Keratinocyte (primary cell): ENCODE results near the gene ZNF425. TPM values are rescaled to one million over a fixed set of nuclear protein-coding genes. Genes with fewer than 3 reads are reported as not detected.
A peak's percentile ranks its signal among the peaks of the same experiment; 100 is the strongest.

Experiments used
- DNase-seq: peaks from one replicate; pipeline ENCODE4 v3.0.0-alpha.2; 2011; ENCODE audit warnings: low read depth, missing footprints, low spot score
- FAIRE-seq: peaks from 2 replicates; lab custom pipeline; 2011; peaks lifted over from hg19 to GRCh38; lab: Jason Lieb, UNC
- H2AFZ ChIP-seq: 2 replicates; pipeline ENCODE4 v1.6.0; 2012; ENCODE audit warnings: low read length, control low read depth, inconsistent platforms; ENCODE audit not compliant: control insufficient read depth
- H3K27ac ChIP-seq: 2 replicates; pipeline ENCODE4 v1.5.1; 2011; ENCODE audit warnings: low read length; ENCODE audit not compliant: control insufficient read depth, insufficient read depth
- H3K27me3 ChIP-seq: 3 replicates; pipeline ENCODE4 v1.6.0; 2011; ENCODE audit warnings: low read length; ENCODE audit not compliant: control insufficient read depth, insufficient read depth; ENCODE audit errors: extremely low read depth
- H3K36me3 ChIP-seq, 2 experiments: 2 replicates in 1 of 2; 3 replicates in 1 of 2; pipeline ENCODE4 v1.5.1; 2011; ENCODE audit warnings: low read length in 2 of 2, mild to moderate bottlenecking in 1 of 2; ENCODE audit not compliant: control insufficient read depth in 2 of 2, insufficient read depth in 2 of 2; ENCODE audit errors: extremely low read depth in 1 of 2
- H3K4me1 ChIP-seq: 3 replicates; pipeline ENCODE4 v1.5.1; 2011; ENCODE audit warnings: low read length; ENCODE audit not compliant: control insufficient read depth, insufficient read depth; ENCODE audit errors: extremely low read depth
- H3K4me2 ChIP-seq: 3 replicates; pipeline ENCODE4 v1.6.0; 2011; ENCODE audit warnings: low read depth, low read length; ENCODE audit not compliant: control insufficient read depth, insufficient read depth; ENCODE audit errors: extremely low read depth
- H3K4me3 ChIP-seq, 3 experiments: fragments of 200-600 bp in 1 of 3; sonication (generic) in 1 of 3; 2 replicates in 2 of 3; 3 replicates in 1 of 3; pipeline ENCODE4 v1.5.1; 2011 to 2016; ENCODE audit warnings: low read length in 3 of 3, mild to moderate bottlenecking in 3 of 3, control low read depth in 2 of 3, inconsistent platforms in 1 of 3, low read depth in 1 of 3, mixed read lengths in 1 of 3, mixed run types in 1 of 3, moderate library complexity in 1 of 3; ENCODE audit not compliant: control insufficient read depth in 2 of 3, insufficient read depth in 2 of 3; ENCODE audit errors: extremely low read depth in 1 of 3
- H3K79me2 ChIP-seq: 2 replicates; pipeline ENCODE4 v1.6.0; 2012; ENCODE audit warnings: low read length; ENCODE audit not compliant: control insufficient read depth, insufficient read depth
- H3K9ac ChIP-seq: 3 replicates; pipeline ENCODE4 v1.6.0; 2011; ENCODE audit warnings: low read length; ENCODE audit not compliant: control insufficient read depth, insufficient read depth; ENCODE audit errors: extremely low read depth
- H3K9me1 ChIP-seq: 3 replicates; pipeline ENCODE4 v1.6.0; 2011; ENCODE audit warnings: low read length; ENCODE audit not compliant: control insufficient read depth, insufficient read depth; ENCODE audit errors: extremely low read depth
- H3K9me3 ChIP-seq: 2 replicates; pipeline ENCODE4 v1.5.1; 2012; ENCODE audit warnings: low read depth, low read length; ENCODE audit not compliant: control insufficient read depth
- H4K20me1 ChIP-seq: 3 replicates; pipeline ENCODE4 v1.6.0; 2011; ENCODE audit warnings: low read length; ENCODE audit not compliant: control insufficient read depth, insufficient read depth; ENCODE audit errors: extremely low read depth
- CTCF ChIP-seq, 3 experiments: IDR thresholded peaks in 1 of 3; conservative IDR thresholded peaks in 1 of 3; optimal IDR thresholded peaks in 1 of 3; 2 replicates in 2 of 3; 3 replicates in 1 of 3; pipeline versions ENCODE3 to v1.5.1; 2011; ENCODE audit warnings: low read length in 3 of 3, mild to moderate bottlenecking in 3 of 3, moderate library complexity in 2 of 3, control low read depth in 1 of 3, inconsistent platforms in 1 of 3; ENCODE audit not compliant: insufficient read depth in 2 of 3; ENCODE audit errors: extremely low read depth in 1 of 3
- EZH2 ChIP-seq: IDR thresholded peaks from one replicate; pipeline ENCODE4 v1.6.1; 2012; ENCODE audit warnings: inconsistent platforms, mild to moderate bottlenecking, low read length, moderate library complexity
- dilution Hi-C: fragments of 300-500 bp; cut with MboI; formaldehyde crosslinking; loops from one replicate; pipeline ENCODE4 v1.7.0; 2020; ENCODE audit warnings: low sequenced_read_pairs; ENCODE audit not compliant: extremely low pct_ligation_motif_present
- polyA plus RNA-seq, 5 experiments: library from polyadenylated mRNA; depleted of rRNA in 3 of 5; stranded (reverse) in 3 of 5; stranded (forward) in 1 of 5; unstranded in 1 of 5; fragments of >200 nt; gene quantifications; 1 replicate in 1 of 5; 2 replicates in 3 of 5; 3 replicates in 1 of 5; pipeline versions ENCODE4 v1.2.1 to v1.2.3, GENCODE V29; 2011 to 2012; ENCODE audit warnings: missing spikeins in 2 of 5, low read depth in 1 of 5, low replicate concordance in 1 of 5

The ZNF425 gene
- polyA plus RNA-seq, 1 donor (not counting 4 experiments of a cell fraction or from before 2014, with no cell fraction given), result 1.8 TPM

- H3K79me2 ChIP-seq, result no peaks in the 10 kb centered on the region
- dilution Hi-C loops, result no loop called here
- no peak overlapping the region for H3K9ac ChIP-seq
- no peaks in the 10 kb centered on the region for H3K27me3 ChIP-seq
- H3K36me3 ChIP-seq, result peaks cover 22 to 23% of the 10 kb centered on the region in 2 experiments
- no peaks in the 10 kb centered on the region for H3K9me3 ChIP-seq
- no peak for FAIRE-seq
- peaks cover 16% of the 10 kb centered on the region for H3K4me1 ChIP-seq
- no peaks in the 10 kb centered on the region for H4K20me1 ChIP-seq
- no peak overlapping the region for H2AFZ ChIP-seq
- no peak for DNase-seq
- no peaks in the 10 kb centered on the region for H3K9me1 ChIP-seq
- no peak overlapping the region for H3K4me2 ChIP-seq
- no peak overlapping the region for H3K4me3 ChIP-seq
- TF ChIP-seq EZH2 (no peak), CTCF (optimal IDR thresholded peaks at IDR 0.05 in 1 of 3, IDR thresholded peaks at IDR 0.05 in 1 of 3, conservative IDR thresholded peaks at IDR 0.05 in 1 of 3; ENCODE audit: extremely low read depth in 1 of 3, insufficient read depth in 2 of 3, low read length in 3 of 3) (no peak)
- peak overlapping the region; percentile 40 for H3K27ac ChIP-seq
These were observed 50.8 kb downstream of the ZNF425 start for GRCh38 chr7:149075286-149075685.

GRCh38 chr7:149074116-149074885, 51.8 kb downstream of the ZNF425 start:
- peak overlapping the region; percentile 51 for H2AFZ ChIP-seq
- H3K4me1 ChIP-seq, result peaks cover 16% of the 10 kb centered on the region
- peaks cover 23% of the 10 kb centered on the region in 2 experiments for H3K36me3 ChIP-seq
- dilution Hi-C loops, result no loop called here
- peak overlapping the region; percentile 47 for H3K9ac ChIP-seq
- TF ChIP-seq CTCF (optimal IDR thresholded peaks at IDR 0.05 in 1 of 3, IDR thresholded peaks at IDR 0.05 in 1 of 3, conservative IDR thresholded peaks at IDR 0.05 in 1 of 3; ENCODE audit: extremely low read depth in 1 of 3, insufficient read depth in 2 of 3, low read length in 3 of 3), result no peak
- no peak for TF ChIP-seq EZH2
- peak; percentile 55 for FAIRE-seq
- H3K4me2 ChIP-seq, result peak overlapping the region; percentile 77
- no peaks in the 10 kb centered on the region for H3K9me1 ChIP-seq
- H3K79me2 ChIP-seq, result no peaks in the 10 kb centered on the region
- H3K27ac ChIP-seq, result peak overlapping the region; percentile 48
- no peaks in the 10 kb centered on the region for H3K27me3 ChIP-seq
- peak overlapping the region in 2 of 3 experiments; percentile 26 to 29 for H3K4me3 ChIP-seq
- H3K9me3 ChIP-seq, result no peaks in the 10 kb centered on the region
- DNase-seq, result no peak
- no peaks in the 10 kb centered on the region for H4K20me1 ChIP-seq
